GM18505 (cell line): ENCODE results near the gene GSTM1.

Experiments used
- ATAC-seq: cut with Tn5 transposase; IDR thresholded peaks from one replicate; pipeline ENCODE4 v1.9.1; 2021; ENCODE audit not compliant: unreplicated experiment
- POLR2A ChIP-seq: IDR thresholded peaks from 4 replicates; pipeline ENCODE4 v1.6.1; 2011; ENCODE audit warnings: borderline replicate concordance; ENCODE audit not compliant: insufficient read depth, insufficient read length; ENCODE audit errors: extremely low read depth

Gene GSTM1

GRCh38 chr1:109687641-109688499 lies at the start of gene GSTM1:
Gene GSTM1 (plus strand): TSS chr1:109687817. CDS start chr1:109687874, 57 bp downstream.
- no peak for ATAC-seq
- TF ChIP-seq POLR2A: no peak

DNA sequence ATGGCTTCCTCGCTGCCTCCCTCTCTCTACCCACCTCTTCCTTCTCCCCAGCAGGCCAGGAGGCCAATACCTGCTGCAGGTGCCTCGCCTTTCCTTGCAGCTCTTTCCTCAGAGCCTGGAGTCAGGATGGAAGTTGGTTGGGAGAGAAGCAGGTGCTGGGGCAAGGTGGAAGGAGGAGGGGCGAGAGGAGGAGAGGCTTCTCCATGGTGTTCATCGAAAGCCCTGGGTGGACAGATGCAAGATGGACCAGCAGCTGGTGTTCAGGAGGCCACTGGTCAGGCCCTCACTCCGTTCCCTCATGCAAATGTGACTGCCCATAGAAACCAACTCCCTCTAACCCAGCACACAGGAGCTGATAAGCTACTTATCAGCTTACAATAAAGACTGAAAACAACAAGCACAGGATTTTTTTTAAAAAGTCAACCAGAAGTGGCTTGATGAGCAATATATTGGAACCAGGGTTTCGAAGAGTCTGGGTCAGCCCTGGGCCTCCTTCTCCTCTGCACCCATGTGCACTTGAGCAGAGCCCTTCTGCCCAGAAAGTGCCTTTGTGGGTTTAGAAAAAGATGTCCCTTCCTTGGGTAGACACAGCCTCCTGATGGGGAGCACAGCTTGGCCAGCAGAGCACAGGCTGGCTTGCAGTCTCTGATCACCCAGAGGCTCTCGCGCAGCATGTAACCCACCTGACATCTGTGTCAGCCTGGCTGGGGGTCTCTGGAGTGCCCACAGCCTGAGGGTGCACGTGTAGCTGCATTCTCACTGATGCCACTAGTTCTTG lies 48.4 kb upstream of the GSTM1 start:
- no peak for TF ChIP-seq POLR2A
- no peak for ATAC-seq

DNA sequence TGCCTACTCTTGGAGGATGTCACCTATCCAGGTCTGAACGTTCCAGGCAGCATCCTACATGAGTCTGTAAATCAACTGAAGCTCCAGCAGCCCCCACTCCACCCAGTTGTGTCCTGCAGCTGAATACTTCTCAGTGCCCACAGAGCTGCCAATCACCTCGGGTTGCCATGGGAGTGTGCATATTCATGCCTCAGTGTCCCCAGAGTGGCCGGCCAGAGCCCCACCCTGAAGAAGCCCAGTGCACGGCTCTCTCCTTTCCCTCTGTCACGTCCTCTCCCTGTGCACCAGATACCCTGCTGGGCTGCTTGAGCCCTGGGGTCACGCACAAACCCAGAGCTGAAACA lies 47.8 kb upstream of the GSTM1 start:
- TF ChIP-seq POLR2A: no peak
- no peak for ATAC-seq

- no peak for ATAC-seq
Observed at GRCh38 chr1:109640285-109640865, 47.2 kb upstream of the GSTM1 start.

GRCh38 chr1:109641078-109641740 lies 46.4 kb upstream of the GSTM1 start:
- no peak for TF ChIP-seq POLR2A

More at GRCh38 chr1:109640285-109640865, 47.2 kb upstream of the GSTM1 start:
- TF ChIP-seq POLR2A: no peak

DNA sequence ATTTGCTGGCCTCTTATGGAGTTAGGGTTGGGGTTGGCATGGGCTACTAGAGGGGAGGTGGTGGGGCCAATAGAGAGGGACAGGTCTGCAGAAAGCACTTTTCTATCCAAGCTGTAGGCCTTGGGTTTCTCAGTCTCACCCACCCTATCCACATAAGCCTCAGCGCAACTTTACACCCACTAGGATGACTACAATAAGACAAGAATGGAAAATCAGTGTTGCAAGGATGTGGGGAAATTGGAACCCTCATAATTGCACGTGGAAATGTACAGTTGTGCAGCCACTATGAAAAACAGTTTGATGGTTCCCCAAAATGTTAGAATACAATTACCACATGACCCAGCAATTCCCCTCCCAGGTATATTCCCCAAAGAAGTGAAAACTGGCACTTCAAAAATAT lies 45.8 kb upstream of the GSTM1 start:
- no peak for ATAC-seq
- no peak for TF ChIP-seq POLR2A

More at GRCh38 chr1:109641078-109641740, 46.4 kb upstream of the GSTM1 start:
- no peak for ATAC-seq

DNA sequence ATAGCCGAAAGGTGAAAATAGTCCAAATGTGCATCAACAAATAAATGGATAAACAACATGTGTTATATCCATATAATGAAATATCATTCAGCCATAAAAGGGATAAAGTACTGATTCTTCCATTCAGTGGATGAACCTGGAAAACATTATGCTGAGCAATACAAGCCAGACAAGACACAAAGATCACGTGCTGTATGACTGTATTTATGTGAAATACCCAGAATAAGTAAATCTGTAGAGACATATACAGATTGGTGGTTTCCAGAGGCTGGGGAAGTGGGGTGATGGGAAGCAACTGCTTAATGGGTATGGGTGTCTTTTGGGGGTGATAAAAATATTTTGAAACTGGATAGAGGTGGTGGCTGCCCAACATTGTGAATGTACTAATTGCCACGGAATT lies 45.0 kb upstream of the GSTM1 start:
- no peak for ATAC-seq
- no peak for TF ChIP-seq POLR2A

GRCh38 chr1:109643385-109644230 lies 44.0 kb upstream of the GSTM1 start:
- no peak for TF ChIP-seq POLR2A
- peak; percentile 89 for ATAC-seq

GRCh38 chr1:109644670-109645069 lies 42.9 kb upstream of the GSTM1 start:
- ATAC-seq: no peak
- no peak for TF ChIP-seq POLR2A

- TF ChIP-seq POLR2A: no peak
- ATAC-seq: no peak
Observed at GRCh38 chr1:109649491-109649914, 38.1 kb upstream of the GSTM1 start.

DNA sequence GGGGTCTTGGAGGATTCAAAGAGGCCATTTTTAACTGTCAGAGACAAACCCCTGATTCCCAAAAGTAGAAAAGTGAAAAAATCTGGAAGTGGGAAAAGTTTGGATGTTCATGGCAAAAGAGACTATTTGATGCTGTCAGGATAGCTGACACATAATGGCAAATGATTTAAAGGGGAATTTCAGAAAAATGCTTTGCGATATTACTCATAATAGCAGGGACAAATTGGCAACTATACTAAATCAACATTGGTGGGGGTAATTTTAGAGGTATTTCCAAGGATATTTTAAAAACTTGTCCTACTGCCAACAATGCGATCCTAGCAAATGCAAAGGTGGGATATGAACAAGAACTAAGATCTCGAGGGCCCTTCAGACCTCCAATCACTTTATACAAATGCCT lies 37.0 kb upstream of the GSTM1 start:
- TF ChIP-seq POLR2A: no peak
- ATAC-seq: no peak

- ATAC-seq: no peak
- TF ChIP-seq POLR2A: no peak
Observed at GRCh38 chr1:109652402-109652801, 35.2 kb upstream of the GSTM1 start.

DNA sequence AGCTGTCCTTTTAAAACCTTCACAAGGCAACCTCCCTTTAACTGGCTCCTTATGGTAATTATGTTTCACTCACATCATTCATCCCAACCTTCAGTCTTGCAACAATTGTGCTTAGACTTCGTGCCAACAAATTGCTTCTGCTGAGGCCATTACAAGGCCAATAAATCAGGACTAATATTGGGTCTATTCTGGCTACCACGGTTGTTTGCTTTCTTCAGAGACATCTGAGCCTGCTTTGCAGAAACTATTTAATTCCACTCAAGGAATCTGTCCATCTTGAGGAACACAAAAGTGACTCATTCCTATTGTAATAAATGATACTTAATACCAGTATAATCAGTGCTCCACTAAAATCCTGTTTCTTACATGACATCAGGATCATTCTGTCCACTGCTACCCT lies 34.3 kb upstream of the GSTM1 start:
- no peak for ATAC-seq
- TF ChIP-seq POLR2A: no peak

DNA sequence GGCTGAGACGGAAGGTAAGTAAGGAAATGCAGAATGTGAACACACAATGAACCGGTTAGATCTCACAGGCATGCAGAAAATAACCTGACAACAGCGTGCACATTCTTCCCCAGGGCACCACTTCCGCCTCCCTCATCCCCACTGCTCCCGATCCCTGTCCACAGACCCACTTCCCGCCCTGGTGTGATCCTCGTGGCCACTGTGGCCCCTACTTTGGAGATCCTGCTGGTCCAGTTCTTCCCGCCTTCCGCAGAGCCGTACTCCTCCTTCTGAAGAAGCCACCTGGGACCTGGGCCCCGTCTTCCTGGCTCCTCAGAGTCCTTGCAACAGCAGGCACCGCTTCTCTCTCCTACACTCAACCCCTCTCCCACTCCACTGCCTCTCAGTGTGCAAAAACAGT lies 33.1 kb upstream of the GSTM1 start:
- no peak for TF ChIP-seq POLR2A

More for the DNA sequence above, 33.1 kb upstream of the GSTM1 start:
- no peak for ATAC-seq
